Hematopoietic multipotent progenitor cell treated with erythropoietin and hydrocortisone succinate and interleukin-3 and kit ligand, for 6 days (in vitro differentiated cells): ENCODE results near the gene RBFOX2.
"Not testable (repeated sequence)": the region's sequence is repeated elsewhere in the genome, so short reads cannot be mapped to it uniquely, and the experiment has no call there.

Experiments
- DNase-seq: peaks from one replicate; pipeline ENCODE4 v3.0.0-alpha.2; 2015

The RBFOX2 gene

GRCh38 chr22:36039125-36039524 is 10.5 kb upstream of the RBFOX2 start:
- no peak for DNase-seq

- DNase-seq = no peak
Measured at GRCh38 chr22:36037102-36037758, 8.6 kb upstream of the RBFOX2 start.

- DNase-seq = no peak
Measured at GRCh38 chr22:36036167-36036624, 7.6 kb upstream of the RBFOX2 start.

GRCh38 chr22:36032611-36033010 is 4.0 kb upstream of the RBFOX2 start:
- DNase-seq = no peak

GRCh38 chr22:36029406-36029755 is 757 bp upstream of the RBFOX2 start:
- no peak for DNase-seq

- peak; percentile 40 for DNase-seq
Measured at GRCh38 chr22:36027935-36028645, 534 bp downstream of the RBFOX2 start.

GRCh38 chr22:36027579-36027934 is 1.1 kb downstream of the RBFOX2 start:
- DNase-seq = peak; percentile 17

- DNase-seq = no peak
Measured at GRCh38 chr22:36026741-36027140, 1.9 kb downstream of the RBFOX2 start.

- no peak for DNase-seq
Measured at GRCh38 chr22:36022697-36023096, 5.9 kb downstream of the RBFOX2 start.

- DNase-seq = no peak
Measured at GRCh38 chr22:36022162-36022561, 6.5 kb downstream of the RBFOX2 start.

- no peak for DNase-seq
Measured at GRCh38 chr22:36021606-36022153, 6.9 kb downstream of the RBFOX2 start.

- not testable (repeated sequence) for DNase-seq
Measured at GRCh38 chr22:36020865-36021264, 7.8 kb downstream of the RBFOX2 start.

- DNase-seq = peak; percentile 57
Measured at GRCh38 chr22:36017651-36018091, 11.0 kb downstream of the RBFOX2 start.

GRCh38 chr22:36016684-36017083 is 11.9 kb downstream of the RBFOX2 start:
- no peak for DNase-seq

- no peak for DNase-seq
Measured at GRCh38 chr22:36015811-36016529, 12.7 kb downstream of the RBFOX2 start.

- no peak for DNase-seq
Measured at GRCh38 chr22:36015155-36015810, 13.3 kb downstream of the RBFOX2 start.

GRCh38 chr22:36014546-36015074 is 14.0 kb downstream of the RBFOX2 start:
- no peak for DNase-seq

- no peak for DNase-seq
Measured at GRCh38 chr22:36012332-36012731, 16.3 kb downstream of the RBFOX2 start.

GRCh38 chr22:36010882-36011281 is 17.7 kb downstream of the RBFOX2 start:
- no peak for DNase-seq

GRCh38 chr22:36010090-36010489 is 18.5 kb downstream of the RBFOX2 start:
- DNase-seq = peak; percentile 55

GRCh38 chr22:36009085-36009484 is 19.5 kb downstream of the RBFOX2 start:
- peak; percentile 18 for DNase-seq

GRCh38 chr22:36008565-36008964 is 20.1 kb downstream of the RBFOX2 start:
- DNase-seq = no peak

- no peak for DNase-seq
Measured at GRCh38 chr22:36008131-36008530, 20.5 kb downstream of the RBFOX2 start.
